ENCODE data around the gene SEC61B. TPM values are rescaled to one million over a fixed set of nuclear protein-coding genes. Genes with fewer than 3 reads are reported as not detected.
"Not testable (repeated sequence)": the region's sequence is repeated elsewhere in the genome, so short reads cannot be mapped to it uniquely, and the experiment has no call there.

SEC61B gene
- total RNA-seq, 2 donors from 2014 or later: 64.6 to 74.4 TPM

- Histone ChIP-seq H3K4me1 (ENCODE audit: control insufficient read depth in 1 of 2, low read depth in 2 of 2) (no peaks in the 10 kb centered on the region), H3K4me3 (no peak overlapping the region), H3K27me3 (replicated peaks; ENCODE audit: insufficient read depth) (no peaks in the 10 kb centered on the region), H3K9me3 (no peaks in the 10 kb centered on the region), H3K27ac (no peak overlapping the region), H3K36me3 (no peaks in the 10 kb centered on the region)
- DNase-seq (ENCODE audit: low spot score) (no peak), ATAC-seq (ENCODE audit: insufficient number of reproducible peaks, low FRiP score, low read depth) (no peak)
- TF ChIP-seq CTCF (IDR thresholded peaks at IDR 0.05): no peak
Measured at GRCh38 chr9:99192786-99193465, 29.2 kb upstream of the SEC61B start.

GRCh38 chr9:99193466-99193821, 28.6 kb upstream of the SEC61B start:
- TF ChIP-seq CTCF (IDR thresholded peaks at IDR 0.05): no peak
- DNase-seq (ENCODE audit: low spot score) (no peak), ATAC-seq (ENCODE audit: insufficient number of reproducible peaks, low FRiP score, low read depth) (no peak)
- Histone ChIP-seq H3K36me3 (no peaks in the 10 kb centered on the region), H3K27me3 (replicated peaks; ENCODE audit: insufficient read depth) (no peaks in the 10 kb centered on the region), H3K27ac (no peak overlapping the region), H3K4me3 (no peak overlapping the region), H3K9me3 (no peaks in the 10 kb centered on the region), H3K4me1 (ENCODE audit: control insufficient read depth in 1 of 2, low read depth in 2 of 2) (no peaks in the 10 kb centered on the region)

- not testable (repeated sequence) for H3K36me3 ChIP-seq; H3K27ac ChIP-seq; ATAC-seq (ENCODE audit: insufficient number of reproducible peaks, low FRiP score, low read depth); H3K9me3 ChIP-seq; DNase-seq (ENCODE audit: low spot score); H3K4me1 ChIP-seq (ENCODE audit: control insufficient read depth in 1 of 2, low read depth in 2 of 2); H3K4me3 ChIP-seq; H3K27me3 ChIP-seq (replicated peaks; ENCODE audit: insufficient read depth)
Measured at GRCh38 chr9:99196484-99196883, 25.6 kb upstream of the SEC61B start.

- no peaks in the 10 kb centered on the region for H3K36me3 ChIP-seq
- DNase-seq (ENCODE audit: low spot score): no peak
- ATAC-seq (ENCODE audit: insufficient number of reproducible peaks, low FRiP score, low read depth): no peak
- no peak overlapping the region for H3K27ac ChIP-seq
- H3K4me3 ChIP-seq: no peak overlapping the region
- no peak for TF ChIP-seq CTCF (IDR thresholded peaks at IDR 0.05)
- no peaks in the 10 kb centered on the region for H3K27me3 ChIP-seq (replicated peaks; ENCODE audit: insufficient read depth)
- no peaks in the 10 kb centered on the region for H3K4me1 ChIP-seq (ENCODE audit: control insufficient read depth in 1 of 2, low read depth in 2 of 2)
- no peaks in the 10 kb centered on the region for H3K9me3 ChIP-seq
Measured at GRCh38 chr9:99197124-99197630, 24.9 kb upstream of the SEC61B start.

GRCh38 chr9:99197987-99198386, 24.1 kb upstream of the SEC61B start:
- no peaks in the 10 kb centered on the region for H3K36me3 ChIP-seq
- no peak for ATAC-seq (ENCODE audit: insufficient number of reproducible peaks, low FRiP score, low read depth)
- H3K27me3 ChIP-seq (replicated peaks; ENCODE audit: insufficient read depth): no peaks in the 10 kb centered on the region
- H3K9me3 ChIP-seq: no peaks in the 10 kb centered on the region
- H3K4me3 ChIP-seq: no peak overlapping the region
- H3K27ac ChIP-seq: no peak overlapping the region
- no peak for TF ChIP-seq CTCF (IDR thresholded peaks at IDR 0.05)
- DNase-seq (ENCODE audit: low spot score): no peak
- H3K4me1 ChIP-seq (ENCODE audit: control insufficient read depth in 1 of 2, low read depth in 2 of 2): no peaks in the 10 kb centered on the region
